NCI-H1105 treated with DMSO at 0.1 percent for 48 hours (cell line): ENCODE data around the gene MINK1.
"Not testable (repeated sequence)": the region's sequence is repeated elsewhere in the genome, so short reads cannot be mapped to it uniquely, and the experiment has no call there.

Source experiments
- DNase-seq: peaks from one replicate; lab custom pipeline; 2025; lab: John Stamatoyannopoulos, UW

The MINK1 gene

GRCh38 chr17:4846635-4847390 is 13.7 kb downstream of the MINK1 start:
- no peak for DNase-seq

GRCh38 chr17:4849011-4849536 is 15.9 kb downstream of the MINK1 start:
- DNase-seq, result no peak

- DNase-seq, result no peak
Observed at GRCh38 chr17:4850246-4850645, 17.1 kb downstream of the MINK1 start.

GRCh38 chr17:4851084-4851483 is 17.9 kb downstream of the MINK1 start:
- DNase-seq, result no peak

GRCh38 chr17:4852567-4853207 is 19.5 kb downstream of the MINK1 start:
- peak; percentile 19 for DNase-seq

GRCh38 chr17:4853208-4853671 is 20.1 kb downstream of the MINK1 start:
- DNase-seq, result no peak

GRCh38 chr17:4854111-4854681 is 21.1 kb downstream of the MINK1 start:
- DNase-seq, result peak; percentile 27

- DNase-seq, result no peak
Observed at GRCh38 chr17:4856271-4856936, 23.3 kb downstream of the MINK1 start.

GRCh38 chr17:4856937-4857314 is 23.8 kb downstream of the MINK1 start:
- DNase-seq, result no peak

- not testable (repeated sequence) for DNase-seq
Observed at GRCh38 chr17:4857347-4857746, 24.2 kb downstream of the MINK1 start.

- DNase-seq, result no peak
Observed at GRCh38 chr17:4858068-4858881, 25.1 kb downstream of the MINK1 start.

GRCh38 chr17:4858882-4859260 is 25.7 kb downstream of the MINK1 start:
- no peak for DNase-seq

- DNase-seq, result no peak
Observed at GRCh38 chr17:4859816-4860625, 26.9 kb downstream of the MINK1 start.

- DNase-seq, result no peak
Observed at GRCh38 chr17:4860651-4861050, 27.5 kb downstream of the MINK1 start.

GRCh38 chr17:4861052-4861451 is 27.9 kb downstream of the MINK1 start:
- DNase-seq, result no peak

- no peak for DNase-seq
Observed at GRCh38 chr17:4862720-4863119, 29.6 kb downstream of the MINK1 start.

GRCh38 chr17:4863321-4863720 is 30.2 kb downstream of the MINK1 start:
- no peak for DNase-seq

- DNase-seq, result peak; percentile 14
Observed at GRCh38 chr17:4867535-4867934, 34.4 kb downstream of the MINK1 start.

- DNase-seq, result not testable (repeated sequence)
Observed at GRCh38 chr17:4869058-4869998, 36.2 kb downstream of the MINK1 start.

GRCh38 chr17:4870855-4871254 is 37.7 kb downstream of the MINK1 start:
- DNase-seq, result no peak
